GM21447 (cell line): ENCODE results near the gene DSCAML1.

ENCODE experiments used
- ATAC-seq: cut with Tn5 transposase; IDR thresholded peaks from one replicate; pipeline ENCODE4 v1.9.1; 2021; ENCODE audit not compliant: unreplicated experiment

Gene DSCAML1

DNA sequence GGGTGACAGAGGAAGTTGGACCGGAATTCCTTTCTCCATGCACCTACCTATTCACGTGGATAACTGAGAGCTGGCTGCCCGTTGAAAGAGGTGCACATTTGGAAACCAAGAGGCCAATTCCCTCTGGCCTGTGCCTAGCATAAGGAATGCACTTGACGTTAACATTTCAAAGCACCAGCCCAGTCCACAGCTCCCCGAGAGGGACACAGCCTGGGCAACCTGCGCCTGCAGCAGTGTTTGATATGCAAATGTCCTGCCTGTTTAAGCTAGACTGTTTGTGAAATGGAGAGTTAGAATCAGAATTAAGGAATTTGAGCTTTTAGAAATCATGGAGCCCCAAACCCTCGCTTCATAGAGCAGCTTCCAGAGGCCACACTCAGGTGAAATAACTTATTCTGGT lies 126.1 kb downstream of the DSCAML1 start:
- ATAC-seq, result no peak

- ATAC-seq, result no peak
Observed at GRCh38 chr11:117670443-117670842, 126.6 kb downstream of the DSCAML1 start.

DNA sequence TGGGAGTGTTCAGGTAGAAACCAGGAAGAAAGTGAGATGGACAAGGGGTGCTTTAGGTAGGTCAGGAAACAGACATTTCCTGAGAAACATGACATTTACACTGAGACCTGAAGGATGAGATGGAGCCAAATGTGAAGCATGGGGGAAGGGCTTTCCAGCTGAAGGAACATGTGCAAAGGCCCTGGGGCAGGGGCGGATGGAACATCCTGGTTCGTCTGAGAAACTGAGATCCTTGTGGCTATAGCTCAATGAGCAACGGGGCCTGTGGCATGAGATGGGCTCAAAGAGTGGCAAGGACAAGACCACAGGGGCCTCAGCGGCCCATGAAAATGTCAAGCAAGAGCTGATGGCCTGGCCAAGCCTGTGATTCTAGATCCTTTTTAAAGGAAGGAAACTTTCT lies 127.4 kb downstream of the DSCAML1 start:
- no peak for ATAC-seq

DNA sequence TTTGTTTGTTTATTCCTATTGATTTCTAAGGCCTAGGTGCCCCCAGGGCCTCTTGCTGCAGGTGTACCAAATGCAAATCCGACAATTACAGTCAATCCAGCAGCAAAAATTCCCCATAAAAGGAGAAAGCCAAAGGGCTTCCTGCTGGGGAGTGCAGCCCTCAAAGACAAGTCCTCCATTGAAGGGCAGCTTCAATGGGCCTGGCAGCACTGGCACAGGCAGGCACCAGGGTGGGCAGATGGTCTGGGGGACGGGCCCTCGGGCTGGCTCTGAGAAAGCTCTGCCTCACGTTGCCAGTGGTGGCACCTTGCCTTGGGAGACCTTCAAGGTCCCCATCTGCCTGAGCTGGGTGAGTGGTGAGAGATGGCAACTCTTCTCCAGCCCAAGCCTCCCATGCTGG lies 128.0 kb downstream of the DSCAML1 start:
- ATAC-seq, result no peak

- no peak for ATAC-seq
Observed at GRCh38 chr11:117668321-117668751, 128.7 kb downstream of the DSCAML1 start.

- no peak for ATAC-seq
Observed at GRCh38 chr11:117664897-117665296, 132.1 kb downstream of the DSCAML1 start.

GRCh38 chr11:117663821-117664220 lies 133.2 kb downstream of the DSCAML1 start:
- no peak for ATAC-seq

DNA sequence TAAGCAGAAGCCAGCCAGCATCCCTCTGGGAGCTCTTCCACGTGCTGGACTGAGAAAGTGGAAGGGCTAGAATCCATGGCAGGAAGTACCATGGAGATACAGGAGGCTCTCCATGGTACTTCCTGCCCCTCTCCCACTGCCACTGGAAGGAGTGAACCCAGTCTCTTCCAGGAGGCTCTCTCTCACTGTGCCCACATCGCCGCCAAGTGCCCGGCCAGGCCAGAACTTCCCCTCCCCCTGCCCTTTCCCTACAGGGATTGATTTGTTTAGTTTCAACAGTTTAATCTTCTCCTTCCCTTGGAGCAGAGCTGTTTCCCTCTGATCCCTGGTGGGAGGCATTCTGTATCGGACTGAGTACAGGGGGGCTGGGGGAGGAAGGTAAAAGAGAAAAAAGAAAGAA lies 133.6 kb downstream of the DSCAML1 start:
- no peak for ATAC-seq

DNA sequence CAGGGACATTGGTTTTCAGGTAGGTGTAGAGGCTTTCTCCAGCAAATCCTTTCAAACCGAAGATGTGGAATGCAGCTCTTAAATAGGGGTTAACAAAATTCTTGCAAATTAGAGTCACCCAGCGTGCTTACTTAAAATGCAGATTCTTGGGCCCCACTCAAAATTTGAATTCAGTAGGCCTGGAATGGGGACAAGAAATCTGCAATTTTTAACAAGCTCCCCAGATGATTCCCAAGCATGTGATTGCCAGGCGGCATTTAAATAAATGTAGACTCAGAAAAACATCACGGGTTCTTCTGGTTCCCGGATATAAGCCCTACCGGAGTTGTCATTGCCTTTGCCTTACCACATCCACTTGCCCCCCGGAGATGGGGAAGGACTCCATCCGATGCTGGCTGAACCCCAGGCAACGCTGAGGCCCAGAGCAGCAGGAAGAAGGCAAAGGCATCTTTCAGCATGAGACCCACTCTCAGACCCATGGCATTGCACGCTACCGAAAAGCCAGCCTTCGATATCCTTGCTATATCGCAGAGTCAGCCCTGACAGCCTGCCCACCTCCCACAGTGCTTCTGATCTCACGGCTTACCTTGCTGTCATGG lies 134.2 kb downstream of the DSCAML1 start:
- ATAC-seq, result no peak

DNA sequence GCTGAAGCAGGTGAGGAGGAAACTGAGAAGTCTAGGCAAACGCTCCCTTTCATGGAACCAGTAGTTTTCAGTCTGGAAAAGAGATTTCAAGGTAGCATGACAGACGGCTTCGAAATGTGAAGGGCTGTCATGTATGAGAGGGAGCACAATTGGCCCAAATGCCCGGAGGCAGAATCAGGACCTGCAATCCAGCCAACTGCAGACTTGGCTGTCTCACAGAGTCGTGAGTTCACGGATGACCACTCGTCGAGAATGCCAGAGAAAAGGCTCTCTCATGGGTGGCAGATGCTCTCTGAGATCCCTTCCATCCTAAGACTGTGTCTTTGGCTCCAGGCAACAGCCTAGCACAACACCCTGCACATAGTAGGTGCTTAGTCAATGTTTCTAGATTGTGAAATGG lies 134.8 kb downstream of the DSCAML1 start:
- no peak for ATAC-seq

DNA sequence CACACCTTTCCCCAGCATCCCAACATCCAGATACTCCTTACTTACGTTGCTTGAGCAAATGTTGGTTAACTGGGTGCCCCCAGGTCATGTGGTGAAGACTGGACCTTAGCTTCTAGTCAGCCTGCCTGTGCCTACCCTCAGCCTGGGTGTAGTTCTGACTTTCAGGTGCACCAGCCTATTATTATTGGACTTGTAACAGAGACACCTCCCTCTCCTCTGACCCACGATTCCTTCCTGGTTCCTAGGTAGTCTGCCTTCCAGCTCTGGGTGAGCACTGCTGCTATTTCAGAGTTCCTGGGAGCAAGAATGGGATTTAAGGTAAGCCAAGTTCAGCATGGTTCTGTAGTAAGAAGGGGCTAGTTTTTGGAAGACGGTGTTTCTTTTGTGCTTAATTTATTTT lies 138.2 kb downstream of the DSCAML1 start:
- ATAC-seq, result no peak

DNA sequence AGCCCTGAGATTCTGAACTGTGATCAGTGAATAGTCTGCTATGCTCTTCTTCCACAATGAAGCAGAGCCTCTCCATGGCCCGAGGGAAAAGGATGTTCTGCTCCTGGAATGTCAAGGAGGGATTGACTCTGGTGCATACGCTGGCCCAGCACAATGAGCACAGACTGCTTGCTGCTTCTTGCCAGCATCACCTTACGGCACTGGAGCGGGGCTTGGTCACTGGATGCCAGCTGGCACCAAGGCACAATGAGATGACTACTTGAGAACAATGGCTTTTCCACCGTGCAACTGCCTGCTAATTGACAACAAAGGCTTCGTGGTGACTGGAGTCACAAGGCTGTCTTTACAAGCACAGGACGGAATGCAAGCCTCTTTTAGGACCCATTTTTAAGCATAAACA lies 139.2 kb downstream of the DSCAML1 start:
- no peak for ATAC-seq

GRCh38 chr11:117654281-117655255 lies 142.4 kb downstream of the DSCAML1 start:
- ATAC-seq, result no peak

GRCh38 chr11:117652521-117652920 lies 144.5 kb downstream of the DSCAML1 start:
- no peak for ATAC-seq

DNA sequence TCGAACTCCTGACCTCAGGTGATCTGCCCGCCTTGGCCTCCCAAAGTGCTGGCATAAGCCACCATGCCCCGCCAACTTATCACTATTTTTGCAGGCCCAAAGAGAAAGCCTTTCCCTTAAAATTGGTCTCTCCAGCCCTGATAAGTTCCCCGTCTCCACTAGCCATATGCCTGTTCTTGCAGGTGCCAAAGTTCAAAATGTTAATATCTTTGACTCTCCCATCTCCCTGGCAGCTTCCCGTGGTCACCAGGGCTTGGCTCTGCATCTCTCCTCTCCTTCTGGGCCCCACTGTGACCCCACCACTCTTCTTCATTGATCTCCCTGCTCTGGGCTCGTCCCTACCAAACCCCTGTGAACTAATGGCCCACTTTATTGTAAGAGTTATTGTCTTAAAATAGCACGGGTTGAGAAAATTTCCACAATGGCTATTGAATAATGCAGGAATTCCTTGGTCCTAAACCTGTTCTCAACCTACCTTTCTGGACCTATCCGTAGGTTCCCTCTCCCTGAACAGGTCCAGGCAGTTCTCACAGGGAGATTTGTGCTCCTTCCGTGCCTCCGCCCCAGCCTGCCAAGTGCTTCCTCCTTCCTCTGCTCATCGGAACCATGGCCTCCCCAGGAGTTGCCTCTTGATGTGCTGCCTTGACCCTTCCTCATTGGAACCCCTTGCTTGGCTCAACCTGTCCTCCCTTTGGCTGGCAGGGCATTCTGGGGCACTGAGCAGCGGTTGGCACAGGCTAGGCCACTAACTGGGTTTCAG lies 147.5 kb downstream of the DSCAML1 start:
- ATAC-seq, result no peak

DNA sequence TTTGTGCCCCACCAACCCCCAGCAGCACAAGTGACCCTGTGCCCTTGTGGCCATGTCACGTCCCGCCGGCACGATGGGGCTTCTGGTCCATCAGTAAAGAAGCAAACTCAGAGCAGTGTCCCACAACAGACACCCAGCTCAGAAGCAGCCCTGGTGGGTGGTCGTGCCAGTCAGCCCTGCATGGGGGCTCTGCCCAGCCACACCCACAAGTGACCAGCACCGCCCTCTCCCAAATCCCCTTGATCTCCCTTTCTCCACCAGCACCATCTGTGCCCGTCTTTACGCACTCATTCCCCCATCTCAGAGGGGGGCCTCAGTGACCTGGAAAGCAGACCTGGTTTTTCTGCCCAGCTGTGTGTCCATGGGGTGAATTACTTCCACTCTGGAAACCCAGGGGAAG lies 149.1 kb downstream of the DSCAML1 start:
- ATAC-seq, result no peak

DNA sequence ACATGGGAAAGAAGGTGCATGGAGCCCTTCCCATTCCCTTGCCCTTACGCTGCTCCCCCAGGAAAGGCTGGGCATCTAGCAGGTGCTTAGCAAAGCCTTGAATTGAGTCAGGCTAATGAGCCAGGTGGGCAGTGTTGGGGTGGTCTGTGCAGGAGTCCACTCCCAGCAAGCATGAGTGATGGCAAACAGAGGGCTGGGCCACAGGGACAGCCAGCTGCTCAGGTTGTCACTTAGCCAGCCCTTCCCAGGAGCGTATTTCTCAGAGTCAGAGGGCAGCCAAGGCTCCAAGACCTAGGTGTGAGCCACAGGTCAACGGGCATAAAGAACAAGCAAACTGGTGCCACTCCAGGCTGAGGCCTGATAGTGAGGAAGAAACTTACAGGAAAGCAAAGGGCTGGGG lies 149.8 kb downstream of the DSCAML1 start:
- ATAC-seq, result no peak

- ATAC-seq, result no peak
Observed at GRCh38 chr11:117646411-117646810, 150.6 kb downstream of the DSCAML1 start.

- ATAC-seq, result no peak
Observed at GRCh38 chr11:117644403-117645155, 152.4 kb downstream of the DSCAML1 start.

DNA sequence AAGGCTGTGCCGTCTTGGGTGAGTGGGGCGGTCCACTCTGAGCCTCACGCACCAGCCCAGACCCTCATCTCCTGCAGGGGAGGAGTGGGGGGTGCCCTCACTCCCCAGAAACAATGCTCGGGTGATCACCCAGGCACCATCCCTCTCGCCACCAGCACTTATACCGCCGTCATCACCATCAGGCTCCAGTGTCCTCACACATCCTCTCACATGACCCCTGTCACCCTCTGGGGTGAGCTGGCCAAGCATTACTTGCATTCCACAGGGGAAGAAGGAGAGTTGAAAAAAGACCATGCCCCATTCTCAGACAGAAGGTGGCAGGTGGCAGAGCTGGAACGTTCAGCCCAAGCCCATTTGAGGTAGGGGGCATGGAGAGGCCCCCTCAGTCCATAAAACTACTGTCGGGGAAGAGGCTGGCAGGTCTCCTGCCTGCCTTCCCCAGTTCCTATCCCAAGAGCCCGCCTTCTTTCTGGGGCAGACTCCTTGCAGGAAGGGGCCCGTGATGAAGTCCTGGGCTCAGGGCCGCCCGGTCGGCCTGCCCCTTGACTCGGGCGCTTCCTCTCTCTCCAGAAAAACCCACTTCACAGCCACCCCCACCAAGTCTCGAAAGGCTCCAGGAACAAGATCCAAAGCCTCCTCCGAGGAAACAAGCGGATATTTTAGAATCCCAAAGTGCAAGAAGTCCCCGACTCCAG lies 153.3 kb downstream of the DSCAML1 start:
- ATAC-seq, result no peak
